ENCODE measurements around the gene ANGPTL8.

ANGPTL8 gene

DNA sequence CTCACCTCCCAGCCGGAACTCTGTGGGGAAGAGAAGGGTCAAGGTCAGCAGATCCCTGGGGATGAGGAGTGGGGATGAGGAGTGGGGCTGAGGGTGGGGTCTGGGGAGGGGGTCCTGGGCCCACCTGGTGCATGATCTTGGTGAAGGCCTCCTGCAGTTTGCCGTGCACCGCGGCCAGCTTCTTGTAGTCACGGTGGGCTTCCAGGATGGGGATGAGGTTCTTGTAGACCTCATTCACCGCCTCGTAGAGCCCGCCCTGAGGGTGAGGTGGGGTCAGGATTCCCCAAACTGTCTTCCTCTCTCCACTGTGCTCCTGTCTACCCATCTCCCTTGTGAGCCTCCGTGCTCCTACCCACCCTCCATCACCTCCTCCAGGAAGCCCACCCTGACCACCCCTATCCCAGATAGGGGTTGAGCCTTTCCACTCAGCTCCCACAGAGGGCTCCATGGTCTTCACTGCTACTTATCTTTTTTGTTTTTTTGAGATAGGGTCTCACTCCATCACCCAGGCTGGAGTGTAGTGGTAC is 35.3 kb upstream of the ANGPTL8 start:
- DNase-seq (ENCODE audit: extremely low read depth, low read depth): no peak
- TF ChIP-seq CTCF (IDR thresholded peaks at IDR 0.05; ENCODE audit: low read depth, low read length): no peak

GRCh38 chr19:11204943-11205349 is 34.5 kb upstream of the ANGPTL8 start:
- TF ChIP-seq CTCF (IDR thresholded peaks at IDR 0.05; ENCODE audit: low read depth, low read length): no peak
- no peak for DNase-seq (ENCODE audit: extremely low read depth, low read depth)

DNA sequence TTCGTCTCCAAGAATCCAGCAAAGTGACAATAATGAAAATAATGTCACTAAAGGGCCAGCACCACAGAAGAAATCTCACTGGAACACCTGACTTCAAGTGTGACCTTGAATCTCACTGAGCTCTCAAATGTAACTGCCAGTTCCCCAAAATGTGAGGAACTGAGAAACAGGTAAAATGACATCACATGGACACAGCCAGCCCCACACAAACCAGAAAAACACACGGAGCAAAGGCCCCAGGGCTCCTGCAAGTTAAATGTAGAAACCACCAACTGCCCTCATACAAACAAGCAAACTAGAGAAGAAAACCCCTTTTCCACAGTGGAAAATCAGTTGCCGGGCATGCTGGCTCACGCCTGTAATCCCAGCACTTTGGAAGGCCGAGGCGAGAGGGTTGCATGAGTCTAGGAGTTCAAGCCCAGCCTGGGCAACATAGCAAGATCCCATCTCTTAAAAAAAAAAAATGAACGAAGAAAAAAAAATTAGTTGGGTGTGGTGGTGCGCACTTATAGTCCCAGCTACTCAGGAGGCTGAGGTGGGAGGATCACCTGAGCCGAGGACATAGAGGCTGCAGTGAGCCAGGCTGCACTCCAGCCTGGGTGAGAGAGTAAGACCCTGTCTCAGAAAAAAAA is 33.4 kb upstream of the ANGPTL8 start:
- TF ChIP-seq CTCF (IDR thresholded peaks at IDR 0.05; ENCODE audit: low read depth, low read length): no peak
- DNase-seq (ENCODE audit: extremely low read depth, low read depth): no peak

DNA sequence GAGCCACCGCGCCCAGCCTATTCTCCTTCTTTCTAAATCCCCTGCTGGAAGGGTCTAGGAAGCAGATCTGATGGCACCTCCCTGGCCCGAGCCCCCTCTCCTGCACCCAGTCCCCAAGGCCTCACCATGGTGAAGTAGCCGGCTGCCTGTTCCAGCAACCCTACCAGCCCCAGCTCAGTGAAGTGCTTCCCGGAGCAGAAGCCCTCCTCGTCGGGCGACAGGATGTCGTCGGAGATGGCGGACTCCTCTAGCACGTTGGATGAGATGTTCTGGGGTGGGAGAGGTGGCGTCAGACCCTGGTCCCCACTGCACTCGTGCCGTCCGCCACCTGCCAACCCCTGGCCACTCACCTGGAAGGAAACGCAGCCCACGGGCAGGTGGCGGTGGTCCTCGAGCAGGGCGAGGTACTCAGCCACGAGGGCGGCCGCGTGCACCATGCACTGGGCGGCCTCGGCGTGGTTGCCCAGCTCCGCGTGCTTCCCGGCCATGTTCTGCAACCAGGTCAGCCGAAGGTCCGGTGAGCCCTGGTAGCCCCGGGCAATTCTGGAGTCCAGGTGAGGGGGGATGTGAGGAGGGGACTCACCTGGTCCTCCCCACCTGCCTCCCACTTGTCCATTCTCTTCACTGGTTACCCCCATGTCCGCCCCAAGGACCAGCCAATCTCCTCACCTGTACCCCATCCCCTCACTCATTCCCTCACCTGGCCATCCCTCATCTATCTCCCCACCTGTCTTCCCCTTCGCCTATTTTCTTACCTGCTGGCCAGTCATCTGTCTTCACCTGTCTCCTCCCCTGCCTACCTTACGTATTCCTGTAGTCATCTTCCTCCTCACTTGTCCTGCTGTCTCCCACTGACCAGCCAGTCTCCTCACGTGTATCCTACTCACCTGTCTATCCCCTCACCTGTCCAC is 30.6 kb upstream of the ANGPTL8 start:
- no peak for TF ChIP-seq CTCF (IDR thresholded peaks at IDR 0.05; ENCODE audit: low read depth, low read length)
- no peak for DNase-seq (ENCODE audit: extremely low read depth, low read depth)

DNA sequence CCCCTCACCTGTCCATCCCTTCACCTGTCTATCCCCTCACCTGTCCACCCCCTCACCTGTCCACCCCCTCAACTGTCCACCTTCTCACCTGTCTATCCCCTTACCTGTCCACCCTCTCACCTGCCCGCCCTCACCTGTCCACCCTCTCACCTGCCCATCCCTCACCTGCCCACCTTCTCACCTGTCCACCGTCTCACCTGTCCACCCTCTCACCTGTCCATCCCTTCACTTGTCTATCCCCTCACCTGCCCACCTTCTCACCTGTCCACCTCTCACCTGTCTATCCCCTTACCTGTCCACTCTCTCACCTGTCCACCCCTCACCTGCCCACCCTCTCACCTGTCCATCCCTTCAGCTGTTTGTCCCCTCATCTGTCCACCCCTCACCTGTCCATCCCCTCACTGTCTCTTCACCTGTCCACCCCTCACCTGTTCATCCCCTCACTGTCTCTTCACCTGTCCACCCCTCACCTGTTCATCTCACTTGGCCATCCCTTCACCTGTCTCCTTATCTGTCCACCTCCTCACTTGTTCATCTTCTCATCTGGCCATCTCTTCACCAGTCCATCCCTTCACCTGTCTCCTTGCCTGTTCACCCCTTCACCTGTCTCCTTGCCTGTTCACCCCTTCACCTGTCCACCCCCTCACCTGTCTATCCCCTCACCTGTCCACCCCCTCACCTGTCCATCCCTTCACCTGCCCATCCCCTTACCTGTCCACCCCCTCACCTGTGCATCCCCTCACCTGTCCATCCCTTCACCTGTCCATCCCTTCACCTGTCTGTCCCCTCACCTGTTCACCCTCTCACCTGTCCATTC is 29.4 kb upstream of the ANGPTL8 start:
- TF ChIP-seq CTCF (IDR thresholded peaks at IDR 0.05; ENCODE audit: low read depth, low read length): no peak
- DNase-seq (ENCODE audit: extremely low read depth, low read depth): no peak

DNA sequence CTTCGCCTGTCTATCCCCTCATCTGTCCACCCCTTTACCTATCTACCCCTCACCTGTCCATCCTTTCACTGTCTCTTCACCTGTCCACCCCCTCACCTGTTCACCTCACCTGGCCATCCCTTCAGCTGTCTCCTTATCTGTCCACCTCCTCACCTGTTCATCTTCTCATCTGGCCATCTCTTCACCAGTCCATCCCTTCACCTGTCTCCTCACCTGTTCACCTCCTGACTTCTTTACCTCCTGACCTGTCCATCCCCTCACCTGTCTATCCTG is 28.8 kb upstream of the ANGPTL8 start:
- TF ChIP-seq CTCF (IDR thresholded peaks at IDR 0.05; ENCODE audit: low read depth, low read length): no peak
- DNase-seq (ENCODE audit: extremely low read depth, low read depth): no peak

All from AG09319 (cell line).